Stimulated activated CD8-positive, alpha-beta memory T cell treated with anti-CD3 and anti-CD28 coated beads, Interleukin-4, amount 100 ng/mL, for 24 hours (primary cell): ENCODE measurements around the gene TDP1.
"Not testable (repeated sequence)": the region's sequence is repeated elsewhere in the genome, so short reads cannot be mapped to it uniquely, and the experiment has no call there.

Experiments
- DNase-seq: peaks from one replicate; pipeline ENCODE4 v3.0.0-alpha.2; 2020; ENCODE audit warnings: low read depth

TDP1 gene

DNA sequence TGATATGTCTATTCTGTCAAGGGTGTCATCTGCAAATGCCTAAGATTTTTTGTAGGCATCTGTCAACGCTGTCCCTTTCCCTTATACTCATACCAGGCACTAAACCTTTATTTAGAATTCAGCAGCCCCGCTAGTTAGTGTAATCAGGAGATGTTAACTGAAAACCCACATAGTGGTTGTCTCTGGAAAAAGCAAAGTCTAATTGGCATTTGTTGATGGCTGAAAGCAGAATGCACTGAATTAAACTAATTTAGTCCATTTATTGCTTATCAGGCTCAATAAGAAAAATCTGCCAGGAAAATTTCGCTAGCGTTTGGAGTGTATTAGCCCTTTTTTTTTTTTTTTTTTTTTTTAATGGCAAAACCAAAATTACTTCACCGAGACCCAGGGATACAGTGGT, 34.5 kb downstream of the TDP1 start:
- DNase-seq: no peak

DNA sequence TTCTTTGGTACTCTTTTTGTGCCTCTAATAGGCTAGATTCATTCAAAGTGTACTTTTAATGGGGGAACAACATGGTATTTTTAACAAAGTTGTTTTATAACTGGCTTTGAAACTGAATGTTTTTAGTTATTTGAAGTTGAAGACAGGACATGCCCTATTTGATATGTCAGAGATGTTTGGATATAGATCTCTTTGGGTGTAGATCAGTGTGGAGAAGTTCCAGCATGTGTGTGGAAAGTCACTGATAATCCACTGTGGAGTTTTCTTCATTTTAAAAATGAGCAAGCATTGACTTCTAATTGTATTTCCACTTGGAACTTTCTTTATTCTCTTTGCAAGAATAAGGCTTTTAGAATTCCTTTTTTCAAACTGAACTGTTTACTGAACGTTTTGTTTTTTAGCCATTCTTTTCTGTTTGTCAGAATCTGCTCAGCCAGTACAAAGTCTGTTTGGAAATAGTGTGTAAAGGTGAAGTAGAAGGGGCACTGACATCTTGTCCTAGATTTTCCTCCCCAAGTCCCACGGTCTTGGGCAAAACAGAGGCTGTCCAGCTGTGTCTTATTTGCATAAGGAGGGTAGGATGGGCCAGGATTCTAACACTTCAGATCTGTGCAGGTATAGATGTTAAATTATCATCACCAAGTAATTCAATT, 35.0 kb downstream of the TDP1 start:
- no peak for DNase-seq

DNA sequence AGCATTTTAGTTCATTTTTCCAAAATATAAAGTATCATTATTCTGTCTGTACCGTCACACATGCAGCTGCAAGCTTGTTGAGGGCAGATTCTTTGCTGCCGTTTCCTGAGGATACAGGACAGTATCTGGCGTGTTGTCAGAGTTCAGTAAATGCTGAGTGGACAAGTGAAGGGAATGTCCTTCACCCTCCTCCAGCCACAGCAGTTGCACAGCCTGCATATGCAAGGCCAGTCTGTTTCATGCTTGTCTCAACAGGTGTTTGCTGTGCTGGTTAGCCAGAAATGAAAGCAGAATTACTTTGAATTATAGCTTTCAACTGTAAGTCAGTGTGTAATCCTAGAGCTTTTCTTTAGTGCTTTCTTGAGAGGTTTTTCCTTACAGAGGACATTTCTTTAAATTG, 36.5 kb downstream of the TDP1 start:
- DNase-seq: no peak

DNA sequence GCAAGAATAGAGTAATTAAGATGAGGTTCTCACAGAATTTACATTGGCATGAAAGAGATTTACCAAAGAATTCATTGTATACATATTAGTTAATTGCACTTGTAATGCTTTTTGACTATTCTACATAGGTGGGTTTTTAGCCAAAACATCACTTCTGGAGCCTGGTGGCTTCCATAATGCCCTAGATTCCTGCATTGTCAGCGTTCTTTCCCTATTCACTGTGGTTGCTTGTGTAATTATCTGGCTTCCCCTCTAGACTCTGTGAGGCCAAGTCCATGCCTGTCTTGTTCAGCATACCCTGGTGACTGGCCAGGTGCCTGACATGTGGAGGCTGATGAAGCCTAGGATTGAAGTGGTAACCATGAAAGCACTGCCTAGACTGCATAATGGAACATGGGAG, 41.2 kb downstream of the TDP1 start:
- DNase-seq: no peak

DNA sequence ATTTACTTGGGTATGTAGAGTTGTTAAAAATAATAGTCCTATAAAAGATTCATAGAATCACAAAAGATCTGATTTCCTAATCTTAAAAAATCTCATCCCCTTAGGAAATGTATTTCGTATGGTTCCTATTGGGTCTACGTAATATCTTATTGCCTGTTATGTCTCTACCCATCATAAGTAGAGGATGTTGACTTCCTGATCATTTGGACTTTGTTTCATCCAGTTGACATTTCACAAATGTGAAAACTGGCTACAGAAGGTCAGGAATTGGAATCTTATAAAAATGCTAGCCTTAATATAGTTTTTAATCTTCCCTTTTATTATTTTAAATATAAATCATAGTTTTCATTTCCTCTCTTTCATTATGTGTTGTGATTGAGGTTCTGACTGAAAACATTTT, 45.2 kb downstream of the TDP1 start:
- DNase-seq: no peak

DNA sequence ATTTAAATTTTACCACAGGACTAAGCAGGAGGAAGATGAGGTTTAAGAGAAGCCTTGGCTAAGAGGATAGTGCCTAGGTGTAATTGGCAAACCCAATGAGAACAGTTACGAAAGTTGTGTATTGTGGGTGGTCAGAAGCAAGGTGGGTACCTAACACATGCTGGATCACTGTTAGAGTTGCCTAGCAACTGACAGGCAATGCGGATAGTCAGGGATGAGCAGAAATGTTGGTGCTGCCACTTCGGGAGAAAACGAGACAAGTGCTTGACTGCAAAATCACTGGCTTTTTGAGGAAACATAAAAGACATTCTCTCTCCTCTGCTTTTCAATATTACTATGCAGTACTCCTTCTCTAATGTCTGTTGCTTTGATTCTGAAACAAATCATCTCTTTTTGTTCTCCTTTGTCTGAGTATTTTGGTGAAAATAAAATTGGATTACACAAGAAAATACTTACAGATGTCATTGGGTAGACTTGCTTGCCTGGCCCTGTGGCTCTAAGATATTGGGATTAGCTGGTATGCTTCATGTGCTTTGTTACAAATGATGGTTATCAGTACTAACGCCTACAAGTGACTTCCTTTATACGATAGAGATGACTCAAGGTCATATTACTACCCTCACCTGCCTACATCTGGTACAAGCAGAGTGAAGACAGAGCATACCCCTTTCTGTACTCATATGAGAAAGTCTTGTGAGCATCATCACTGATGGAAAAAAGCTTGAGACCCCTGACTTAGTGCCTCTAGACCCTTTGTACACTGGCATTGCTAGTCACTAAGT, 48.0 kb downstream of the TDP1 start:
- DNase-seq: no peak

DNA sequence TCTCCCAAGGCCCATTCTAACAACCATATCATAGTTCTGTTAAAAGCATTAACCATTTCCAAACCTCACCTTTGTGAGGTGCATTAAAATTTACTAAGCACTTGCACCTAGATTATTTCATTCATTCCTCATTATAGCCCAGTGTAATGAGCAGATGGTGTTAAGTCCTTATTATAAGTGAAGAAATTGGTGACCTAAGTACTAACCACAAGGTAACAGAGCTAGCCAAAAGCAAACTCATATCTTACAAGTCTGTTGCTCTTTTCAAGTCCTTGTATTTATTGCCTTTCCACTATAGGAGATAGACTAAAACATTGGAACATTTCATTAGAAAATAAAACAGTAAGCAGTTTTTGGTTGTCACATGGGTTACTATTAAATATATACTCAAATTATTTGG, 49.7 kb downstream of the TDP1 start:
- DNase-seq: no peak

DNA sequence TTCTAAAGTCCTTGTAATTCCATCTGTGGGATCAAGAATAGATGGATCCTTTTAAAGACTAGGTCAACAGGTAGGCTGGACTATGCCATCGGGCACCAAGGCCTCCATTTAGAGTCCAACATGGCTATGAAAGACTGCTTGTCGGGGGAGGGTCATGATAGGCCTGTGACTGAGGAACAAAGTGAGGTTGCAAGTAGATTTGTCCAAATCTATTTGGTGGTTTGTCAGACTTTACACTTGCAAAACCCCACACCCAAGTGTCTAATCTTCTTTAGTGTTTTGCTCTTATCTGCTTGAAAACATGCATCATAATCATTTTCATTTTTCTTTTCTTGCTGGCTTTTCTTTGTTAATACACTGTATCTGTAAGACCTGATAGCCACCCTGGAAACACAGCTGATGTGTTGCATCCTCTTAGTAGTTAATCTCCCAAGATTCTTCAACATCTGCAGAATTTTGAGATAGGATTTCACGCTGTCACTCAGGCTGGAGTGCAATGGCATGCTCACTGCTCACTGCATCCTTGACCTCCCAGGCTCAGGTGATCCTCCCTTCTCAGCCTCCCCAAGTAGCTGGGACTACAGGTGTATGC, 50.3 kb downstream of the TDP1 start:
- no peak for DNase-seq

DNA sequence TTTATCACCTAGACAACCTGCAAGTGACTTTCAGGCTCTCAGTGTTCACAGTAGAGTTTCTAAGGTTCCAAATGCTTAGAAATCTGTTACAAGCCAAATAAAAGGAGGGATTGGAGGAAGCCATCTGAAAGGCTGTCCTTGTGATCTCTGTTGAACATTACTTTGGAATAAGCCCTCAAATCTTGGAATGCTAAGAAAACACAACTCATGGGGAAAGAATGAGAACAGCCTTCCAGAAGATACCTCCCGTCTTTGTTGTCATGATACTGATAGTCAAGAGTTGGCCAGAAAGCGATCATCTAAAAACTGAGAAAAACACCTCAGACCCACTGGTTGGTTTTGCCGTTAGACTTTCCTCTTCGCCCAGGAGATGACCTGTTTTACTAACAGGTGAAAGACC, 61.6 kb downstream of the TDP1 start:
- DNase-seq: no peak

DNA sequence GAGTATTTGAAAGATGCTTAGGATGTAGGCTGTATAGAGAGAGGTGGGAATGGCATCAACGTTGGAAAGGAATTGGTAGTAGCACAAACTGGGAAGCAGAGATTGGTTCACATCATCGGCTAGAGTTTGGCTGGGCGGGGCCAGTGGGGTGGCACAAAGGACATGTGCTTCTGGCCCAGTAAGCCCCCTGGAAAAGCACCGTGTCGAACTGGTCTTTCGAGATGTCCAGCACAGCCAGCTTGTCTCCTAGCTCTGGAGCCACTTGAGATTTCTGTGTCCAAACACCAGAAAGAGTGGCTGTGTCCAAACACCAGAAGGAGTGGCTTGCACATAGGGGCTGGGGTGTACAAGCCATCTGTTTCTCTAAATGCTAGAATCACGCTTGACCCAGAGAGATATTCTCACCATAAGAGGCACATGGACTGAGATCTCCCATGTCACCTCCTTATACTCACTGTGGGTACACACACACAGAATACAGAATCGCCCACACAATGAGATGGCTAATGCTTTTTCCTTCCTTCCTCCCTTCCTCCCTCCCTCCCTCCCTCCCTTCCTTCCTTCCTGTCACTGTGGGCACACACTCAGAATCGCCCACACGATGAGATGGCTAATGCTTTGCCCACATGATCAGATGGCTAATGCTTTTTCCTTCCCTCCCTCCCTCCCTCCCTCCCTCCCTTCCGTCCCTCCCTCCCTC, 64.2 kb downstream of the TDP1 start:
- no peak for DNase-seq

DNA sequence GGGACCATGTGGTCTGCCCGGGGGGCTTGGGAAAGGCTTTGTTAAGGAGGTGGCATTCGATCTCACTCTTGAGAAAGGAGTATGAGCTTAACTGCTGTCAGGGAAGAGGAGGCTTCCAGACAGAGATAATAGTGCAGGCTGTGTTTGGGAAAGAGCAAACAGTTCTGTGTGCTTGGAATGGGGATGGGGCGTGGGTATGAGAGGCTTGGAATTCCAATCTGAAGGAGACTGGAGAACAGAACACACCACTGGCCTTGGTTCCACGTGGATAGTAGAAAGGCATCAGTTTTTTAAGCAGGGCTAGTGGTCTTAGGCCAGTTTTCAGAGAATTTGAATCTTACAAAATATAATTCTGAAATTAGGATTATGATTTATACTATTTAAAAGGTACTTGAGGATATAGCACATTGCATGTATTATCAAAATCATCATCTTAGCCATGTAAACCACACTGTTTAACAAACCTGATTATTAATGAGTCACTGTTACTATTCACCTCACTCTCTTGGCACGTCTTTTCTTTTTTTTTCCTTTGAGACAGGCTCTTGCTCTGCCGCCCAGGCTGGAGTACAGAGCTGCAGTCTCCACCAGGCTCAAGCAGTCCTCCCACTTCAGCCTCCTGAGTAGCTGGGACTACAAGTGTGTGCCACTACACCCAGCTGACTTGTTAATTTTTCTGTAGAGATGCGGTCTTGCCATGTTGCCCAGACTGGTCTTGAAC, 67.6 kb downstream of the TDP1 start:
- no peak for DNase-seq

DNA sequence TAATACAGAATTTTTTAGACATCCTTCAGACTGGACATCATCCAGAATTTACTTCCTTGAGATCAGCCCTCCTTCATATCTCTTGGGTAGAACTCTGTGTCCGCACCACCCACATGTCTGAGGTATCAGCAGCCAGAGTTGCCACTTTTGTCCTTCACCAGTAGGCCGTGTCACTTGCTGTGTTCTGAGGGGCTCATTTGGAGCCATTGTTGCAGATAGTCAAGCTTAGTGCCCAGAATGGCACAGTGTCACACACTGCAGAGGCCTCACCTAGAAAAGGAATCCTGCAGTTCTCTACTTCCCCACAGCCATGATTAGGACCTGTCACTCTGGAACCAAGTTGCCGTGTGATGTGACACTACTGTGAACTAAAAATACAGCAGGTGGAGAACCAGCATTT, 69.2 kb downstream of the TDP1 start:
- DNase-seq: no peak

DNA sequence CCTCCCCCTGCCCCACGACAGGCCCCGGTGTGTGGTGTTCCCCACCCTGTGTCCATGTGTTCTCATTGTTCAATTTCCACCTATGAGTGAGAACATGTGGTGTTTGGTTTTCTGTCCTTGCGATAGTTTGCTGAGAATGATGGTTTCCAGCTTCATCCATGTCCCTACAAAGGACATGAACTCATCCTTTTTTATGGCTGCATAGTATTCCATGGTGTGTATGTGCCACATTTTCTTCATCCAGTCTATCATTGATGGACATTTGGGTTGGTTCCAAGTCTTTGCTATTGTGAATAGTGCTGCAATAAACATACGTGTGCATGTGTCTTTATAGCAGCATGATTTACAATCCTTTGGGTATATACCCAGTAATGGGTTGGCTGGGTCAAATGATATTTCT, 70.9 kb downstream of the TDP1 start:
- not testable (repeated sequence) for DNase-seq

DNA sequence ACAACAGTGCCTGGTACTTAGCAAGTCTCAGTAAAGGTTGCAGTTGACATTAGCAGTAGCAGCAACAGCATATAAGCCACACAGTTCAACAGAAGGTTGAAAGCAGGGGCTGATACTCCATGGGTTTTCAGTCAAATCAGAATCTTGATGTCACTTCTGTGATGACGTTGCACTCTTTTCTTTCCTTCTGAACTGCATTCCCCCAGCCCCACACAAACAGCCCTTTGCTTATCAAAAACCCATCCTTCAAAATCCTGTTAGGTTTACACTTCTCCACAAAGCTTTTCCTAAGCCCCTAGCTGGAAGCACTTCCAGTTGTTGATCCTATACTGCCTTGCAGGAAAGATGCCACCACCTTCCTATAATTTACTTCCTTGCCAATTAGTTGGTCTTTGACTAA, 72.1 kb downstream of the TDP1 start:
- DNase-seq: no peak

DNA sequence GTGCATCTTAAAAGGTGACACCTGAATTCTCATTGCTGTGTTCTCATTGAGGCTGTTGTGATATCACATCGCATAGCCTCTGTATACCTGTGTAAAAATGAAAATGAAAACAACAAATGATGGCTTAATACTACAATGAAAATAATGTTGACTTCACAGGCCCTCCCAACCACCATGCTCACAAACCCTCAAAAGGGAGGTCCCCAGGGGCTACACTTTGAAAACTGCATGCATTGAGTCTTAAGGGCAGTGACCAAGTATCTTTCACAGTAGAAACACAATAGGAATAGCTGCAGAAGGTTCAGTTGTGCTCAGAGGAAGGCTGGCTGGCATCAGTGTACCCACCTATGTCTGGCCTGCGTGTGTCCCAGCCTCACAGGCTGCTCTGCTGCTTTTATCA, 78.4 kb downstream of the TDP1 start:
- DNase-seq: no peak

DNA sequence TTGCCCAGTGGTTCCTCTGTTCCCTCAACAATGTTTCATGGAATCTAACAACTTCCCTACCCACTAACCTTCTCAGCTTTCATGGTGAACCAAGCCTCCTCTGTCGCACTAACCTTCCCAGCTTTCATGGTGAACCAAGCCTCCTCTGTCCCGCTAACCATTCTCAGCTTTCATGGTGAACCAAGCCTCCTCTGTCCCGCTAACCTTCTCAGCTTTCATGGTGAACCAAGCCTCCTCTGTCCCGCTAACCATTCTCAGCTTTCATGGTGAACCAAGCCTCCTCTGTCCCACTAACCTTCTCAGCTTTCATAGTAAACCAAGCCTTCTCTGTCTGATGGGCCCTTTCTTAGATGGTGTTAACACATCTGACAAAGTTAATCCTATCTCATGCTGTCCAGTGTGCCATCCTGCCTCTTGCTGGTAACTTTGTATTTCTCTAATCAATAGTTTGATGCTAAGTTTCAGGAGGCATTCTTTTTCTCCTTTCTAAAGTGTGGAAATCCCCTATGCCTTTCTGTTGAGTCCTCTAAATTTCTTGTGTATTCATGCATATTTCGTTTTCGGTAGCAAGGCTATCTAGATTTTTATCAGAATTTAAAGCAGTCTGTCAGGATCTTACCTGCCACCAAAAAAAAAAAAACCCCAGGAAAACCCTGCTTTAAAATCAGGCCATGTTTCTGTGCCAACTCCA, 79.3 kb downstream of the TDP1 start:
- DNase-seq: no peak

DNA sequence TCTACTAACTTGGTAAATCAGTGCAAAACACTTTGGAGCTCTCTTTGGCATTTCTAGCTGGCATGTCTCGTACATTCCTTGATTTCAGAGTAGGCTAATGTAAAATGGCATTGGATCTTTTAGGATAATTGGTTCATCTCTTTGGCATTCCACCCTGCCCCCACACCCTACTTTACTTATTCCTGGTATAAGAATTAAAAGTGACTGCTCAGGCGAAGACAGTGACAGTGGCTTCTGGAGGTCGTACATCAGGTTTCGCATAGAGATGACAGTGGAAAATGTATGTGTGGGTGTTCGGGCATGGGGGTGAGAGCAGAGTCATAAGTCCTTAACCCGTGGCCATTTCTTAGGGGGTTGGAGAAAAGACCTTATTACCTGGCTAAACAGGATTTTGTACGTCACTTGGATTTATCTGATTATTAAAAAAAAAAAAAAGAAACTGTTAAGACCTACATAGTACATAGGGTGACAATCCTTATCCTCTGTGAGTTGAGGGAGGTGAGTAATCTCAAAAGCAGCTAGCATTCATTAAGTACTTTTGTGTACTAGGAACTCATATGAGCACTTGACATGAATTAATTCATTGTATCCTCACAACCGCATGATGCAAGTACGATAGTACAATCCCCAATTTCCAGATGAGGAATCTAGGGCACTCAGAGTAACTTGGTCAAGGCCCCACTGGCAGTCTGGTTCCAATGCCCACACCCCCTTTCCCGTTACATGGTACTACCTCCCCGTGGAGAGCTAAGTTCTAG, 83.7 kb downstream of the TDP1 start:
- no peak for DNase-seq

DNA sequence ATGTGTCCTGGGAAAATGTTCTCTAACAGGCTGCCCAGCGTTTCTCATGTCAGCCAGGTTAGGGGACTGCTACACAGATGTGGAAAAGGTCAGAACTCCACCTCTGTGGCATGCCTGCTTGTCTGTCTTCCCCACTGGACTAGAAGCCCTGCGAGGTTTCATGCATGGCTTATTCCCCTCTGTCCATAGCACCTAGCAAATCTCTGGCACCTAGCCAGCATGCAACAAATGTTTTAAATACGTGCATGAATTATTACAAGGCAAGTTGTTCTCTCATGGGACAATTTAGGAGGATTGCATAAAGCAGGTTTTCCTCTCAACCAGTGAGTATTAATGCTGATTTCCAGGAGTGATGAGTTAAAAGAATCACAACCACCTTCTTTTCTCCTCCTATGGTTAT, 84.7 kb downstream of the TDP1 start:
- no peak for DNase-seq

DNA sequence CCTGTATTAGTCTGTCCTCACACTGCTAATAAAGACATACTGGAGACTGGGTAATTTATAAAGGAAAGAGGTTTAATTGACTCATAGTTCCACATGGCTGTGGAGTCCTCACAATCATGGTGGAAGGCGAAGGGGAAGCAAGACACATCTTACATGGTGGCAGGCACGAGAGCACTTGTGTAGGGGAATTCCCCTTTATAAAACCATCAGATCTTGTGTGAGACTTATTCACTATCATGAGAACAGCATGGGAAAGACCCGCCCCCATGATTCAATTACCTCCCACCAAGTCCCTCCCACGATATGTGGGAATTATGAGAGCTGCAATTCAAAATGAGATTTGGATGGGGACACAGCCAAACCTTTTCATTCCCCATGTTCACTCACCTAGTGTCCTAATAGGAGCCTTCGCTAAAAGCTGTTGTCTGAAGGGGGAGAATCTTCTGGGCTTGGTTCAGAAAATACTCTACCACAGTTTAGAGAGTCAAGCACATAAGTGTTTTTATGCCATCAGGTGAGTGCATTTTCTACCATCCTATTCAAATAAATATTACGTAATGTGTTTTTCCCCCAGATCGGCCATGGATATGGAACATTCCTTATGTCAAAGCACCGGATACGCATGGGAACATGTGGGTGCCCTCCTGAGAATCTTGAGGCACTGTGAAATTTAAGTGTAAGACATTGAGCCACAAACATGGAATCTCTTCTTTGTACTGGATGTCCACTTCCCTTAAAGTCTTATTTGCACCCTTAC, 86.9 kb downstream of the TDP1 start:
- no peak for DNase-seq

DNA sequence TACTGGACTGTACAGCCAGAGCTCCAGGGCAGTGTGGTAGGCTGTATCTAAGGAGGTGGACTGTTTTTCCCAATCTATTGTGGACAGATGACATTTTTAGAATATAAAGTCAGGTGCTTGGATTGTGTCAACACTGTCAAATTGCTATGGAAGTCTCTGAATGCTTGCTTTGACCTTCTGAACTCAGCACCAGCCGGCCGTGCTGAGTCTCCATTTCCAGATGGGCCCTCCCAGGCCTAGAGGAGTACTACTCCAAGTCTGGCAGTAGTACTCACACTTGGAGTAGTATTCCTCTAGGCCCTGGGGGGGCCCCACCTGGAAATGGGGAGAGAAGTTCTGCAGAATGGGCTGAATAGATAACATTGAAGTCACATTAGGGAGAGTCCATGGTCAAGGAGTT, 89.9 kb downstream of the TDP1 start:
- DNase-seq: no peak
